Heart right ventricle (tissue), 16 donors: ENCODE results near the gene IFT80. TPM values are rescaled to one million over a fixed set of nuclear protein-coding genes. Genes with fewer than 3 reads are reported as not detected.
A peak's percentile ranks its signal among the peaks of the same experiment; 100 is the strongest.

ENCODE experiments used
- ATAC-seq, 8 donors: fragments of 200-7000 bp; cut with Tn5 transposase; one replicate each; pipeline ENCODE4 v1.9.1; 2020; ENCODE audit warnings: mild to moderate bottlenecking in 8 of 8, moderate library complexity in 8 of 8, moderate number of reproducible peaks in 1 of 8
- DNase-seq, 2 donors: peaks; one replicate each; pipeline ENCODE4 v3.0.0-alpha.2; 2020
- H3K27ac ChIP-seq, 10 donors: fragments of 200-600 bp; sonication (generic) in 2 of 10; one replicate each; pipeline versions ENCODE4 v1.5.0 to v1.8.0; 2020 to 2022; ENCODE audit warnings: mild to moderate bottlenecking in 3 of 10
- H3K27me3 ChIP-seq, 7 donors: fragments of 200-600 bp; one replicate each; pipeline ENCODE4 v1.8.0; 2021 to 2022; ENCODE audit warnings: mild to moderate bottlenecking in 2 of 7
- H3K36me3 ChIP-seq, 9 donors: fragments of 200-600 bp; sonication (generic) in 1 of 9; one replicate each; pipeline versions ENCODE4 v1.5.0 to v1.8.0; 2020 to 2022; ENCODE audit warnings: mild to moderate bottlenecking in 2 of 9
- H3K4me1 ChIP-seq, 9 donors: fragments of 200-600 bp; sonication (generic) in 1 of 9; one replicate each; pipeline versions ENCODE4 v1.5.0 to v1.8.0; 2020 to 2022; ENCODE audit warnings: mild to moderate bottlenecking in 4 of 9
- H3K4me3 ChIP-seq, 10 donors: fragments of 200-600 bp; sonication (generic) in 2 of 10; one replicate each; pipeline versions ENCODE4 v1.5.0 to v1.8.0; 2020 to 2022; ENCODE audit warnings: mild to moderate bottlenecking in 7 of 10, moderate library complexity in 2 of 10
- H3K9me3 ChIP-seq, 11 donors: fragments of 200-600 bp in 10 of 11; sonication (generic) in 2 of 11; one replicate each; pipeline versions ENCODE4 v1.5.0 to v1.8.0; 2013 to 2022; ENCODE audit warnings: mild to moderate bottlenecking in 2 of 11, control low read depth in 1 of 11, moderate library complexity in 1 of 11
- WGBS, 2 donors: extraction: QIAGEN DNeasy Blood & Tissue Kit; methylation state at CpG; one replicate each; pipeline ENCODE4 v1.1.7; 2013; ENCODE audit warnings: inconsistent platforms in 1 of 2; 5-methylcytosine and 5-hydroxymethylcytosine counted together
- intact Hi-C, 10 donors: fragments of 100-400 bp; cut with DNase I; formaldehyde crosslinking; loops; one replicate each; pipeline versions ENCODE4 v1.11.1 to v1.14.2; 2022
- microRNA-seq, 2 donors: library from miRNA; unstranded; fragments of <30 nt; microRNA quantifications; one replicate each; pipeline ENCODE4 v1.2.0, GENCODE V29; 2021
- polyA plus RNA-seq, 2 donors: library from polyadenylated mRNA; stranded (reverse); fragments of 200-250 nt; gene quantifications; one replicate each; pipeline ENCODE4 v1.2.3, GENCODE V29; 2013
- total RNA-seq, 10 donors: library from RNA; stranded (reverse); fragmentation: NEBNext Ultra II Directional in 3 of 10; extraction: Animal tissue kit (Norgen Biotek cat#: 25700) in 3 of 10; gene quantifications; one replicate each; pipeline versions ENCODE4 v1.2.1 to v1.2.4, GENCODE V29; 2021 to 2023
- TF ChIP-seq, protein P1 (sequence below), 9 donors: fragments of 200-600 bp; sonication (generic) in 2 of 9; IDR thresholded peaks; one replicate each; pipeline versions ENCODE4 v1.5.0 to v1.8.0; 2021 to 2022; ENCODE audit warnings: antibody characterized with exemption in 9 of 9, mild to moderate bottlenecking in 5 of 9, moderate library complexity in 1 of 9
- donor health status: Arrhythmogenic right ventricular cardiomyopathy.
- donor health status: ischemic (EF 13 %, LVEDD 7.1; RV severe dilation, severe dysfunction).
- donor health status: healthy with polysubstance abuse.
- donor health status: DM: no; HTN: yes; CAD: no.
- donor health status: DM: no; HTN: no; CAD: no.
- donor health status: ischemic (EF 25% LVEDD 6.9; RV normal size, moderate dysfunction).
- donor health status: ischemic (EF 25% LVEDD 5.7; RV mildly dilated, moderate dysfunction).
- donor health status: healthy.
- donor health status: DM: yes; HTN: yes; CAD: no.
- donor health status: Ischemic cardiomyopathy.
- donor health status: ischemic (EF 35%, LVEDD 5.7; RV mildly dilated, moderate dysfunction).
- donor health status: nonischemic (EF 11% LVEDD 7.7; RV severe dilation, severe dysfunction).
- donor health status: DM: yes; HTN: yes; CAD: no.
- donor health status: PGD.
- donor health status: ischemic (EF 29% LVEDD 5.4; RV normal size, mild dysfunction).
- donor health status: nonischemic (EF 23%, LVEDD 6.1; RV moderate dilation, normal function).

IFT80 gene
- total and polyA plus RNA-seq, 12 donors: 5.3 to 16.3 (median 14.2) TPM

- Histone ChIP-seq H3K27ac (no peak overlapping the region), H3K9me3 (no peaks in the 10 kb centered on the region), H3K27me3 (peaks cover 0 to 48% (median 14%) of the 10 kb centered on the region in 7 donors), H3K4me3 (no peak overlapping the region), H3K36me3 (no peaks in the 10 kb centered on the region), H3K4me1 (no peaks in the 10 kb centered on the region)
- TF ChIP-seq, protein P1, sequence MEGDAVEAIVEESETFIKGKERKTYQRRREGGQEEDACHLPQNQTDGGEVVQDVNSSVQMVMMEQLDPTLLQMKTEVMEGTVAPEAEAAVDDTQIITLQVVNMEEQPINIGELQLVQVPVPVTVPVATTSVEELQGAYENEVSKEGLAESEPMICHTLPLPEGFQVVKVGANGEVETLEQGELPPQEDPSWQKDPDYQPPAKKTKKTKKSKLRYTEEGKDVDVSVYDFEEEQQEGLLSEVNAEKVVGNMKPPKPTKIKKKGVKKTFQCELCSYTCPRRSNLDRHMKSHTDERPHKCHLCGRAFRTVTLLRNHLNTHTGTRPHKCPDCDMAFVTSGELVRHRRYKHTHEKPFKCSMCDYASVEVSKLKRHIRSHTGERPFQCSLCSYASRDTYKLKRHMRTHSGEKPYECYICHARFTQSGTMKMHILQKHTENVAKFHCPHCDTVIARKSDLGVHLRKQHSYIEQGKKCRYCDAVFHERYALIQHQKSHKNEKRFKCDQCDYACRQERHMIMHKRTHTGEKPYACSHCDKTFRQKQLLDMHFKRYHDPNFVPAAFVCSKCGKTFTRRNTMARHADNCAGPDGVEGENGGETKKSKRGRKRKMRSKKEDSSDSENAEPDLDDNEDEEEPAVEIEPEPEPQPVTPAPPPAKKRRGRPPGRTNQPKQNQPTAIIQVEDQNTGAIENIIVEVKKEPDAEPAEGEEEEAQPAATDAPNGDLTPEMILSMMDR (IDR thresholded peaks at IDR 0.05): no peak
- intact Hi-C loops: no loop called here
- DNase-seq (no peak), ATAC-seq (no peak)
- WGBS, 2 donors: 52 to 63% methylated on average over 4 of the region's 4 CpGs
Measured at GRCh38 chr3:160217675-160218074, 181.3 kb downstream of the IFT80 start.

DNA sequence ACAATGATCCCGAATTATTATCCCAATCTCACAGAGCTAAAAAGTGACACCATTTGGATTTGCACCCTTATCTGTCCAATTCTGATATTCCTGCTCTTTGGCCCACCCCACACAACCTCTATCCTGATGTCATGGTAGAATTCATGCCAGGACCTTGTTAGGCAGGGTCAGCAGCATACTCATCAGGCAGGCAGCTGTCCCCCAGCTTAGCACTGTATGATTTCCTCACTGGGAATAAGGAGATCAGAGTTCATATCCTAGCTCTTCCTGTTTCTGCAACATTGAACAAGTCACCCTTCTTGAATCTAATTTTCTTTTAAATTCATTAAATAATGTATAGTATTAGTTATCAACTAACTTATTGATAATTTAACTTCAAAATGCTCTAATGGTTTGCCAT is 185.8 kb downstream of the IFT80 start:
- intact Hi-C loops: no loop called here
- TF ChIP-seq, protein P1 (IDR thresholded peaks at IDR 0.05): no peak
- no peak overlapping the region for H3K27ac ChIP-seq
- peaks cover 0 to 7% (median 0%) of the 10 kb centered on the region in 9 donors for H3K4me1 ChIP-seq
- no peaks in the 10 kb centered on the region for H3K36me3 ChIP-seq
- no peaks in the 10 kb centered on the region for H3K9me3 ChIP-seq
- ATAC-seq: no peak
- H3K4me3 ChIP-seq: no peak overlapping the region
- peaks cover 0 to 42% (median 25%) of the 10 kb centered on the region in 7 donors for H3K27me3 ChIP-seq
- WGBS, 2 donors: 81 to 82% methylated on average over 1 of the region's 1 CpG
- no peak for DNase-seq

- TF ChIP-seq, protein P1 (IDR thresholded peaks at IDR 0.05): peak in 2 of 9 donors; percentile 9 to 30
- 88 to 90% methylated on average over 1 of the region's 1 CpG for WGBS, 2 donors
- Histone ChIP-seq H3K27me3 (peaks cover 0 to 22% (median 4%) of the 10 kb centered on the region in 7 donors), H3K4me1 (peaks cover 0 to 7% (median 0%) of the 10 kb centered on the region in 9 donors), H3K36me3 (no peaks in the 10 kb centered on the region), H3K4me3 (no peak overlapping the region), H3K9me3 (no peaks in the 10 kb centered on the region), H3K27ac (no peak overlapping the region)
- DNase-seq (no peak), ATAC-seq (no peak)
- intact Hi-C loops: no loop called here
Measured at GRCh38 chr3:160210799-160211221, 188.2 kb downstream of the IFT80 start.

DNA sequence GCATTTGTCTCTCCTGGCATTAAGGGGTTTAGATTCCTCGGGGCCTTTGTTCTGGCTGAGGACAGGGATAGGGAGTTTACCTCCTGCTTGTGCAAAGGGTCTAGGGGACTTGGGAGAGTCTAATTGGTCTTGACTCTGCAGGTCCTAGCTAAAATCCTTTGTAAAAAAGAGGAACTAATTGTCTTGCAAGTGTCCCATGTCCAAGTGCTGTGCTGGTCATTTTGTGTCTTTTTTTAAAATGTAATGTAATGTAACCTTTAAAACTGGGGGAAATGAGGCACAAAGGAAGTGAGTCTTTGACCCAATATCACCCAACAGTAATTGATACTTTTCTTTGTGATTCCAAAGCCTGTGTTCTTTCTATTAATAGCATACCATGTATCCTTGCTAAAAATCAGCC is 188.7 kb downstream of the IFT80 start:
- TF ChIP-seq, protein P1 (IDR thresholded peaks at IDR 0.05): no peak
- no peak for ATAC-seq

More for the DNA sequence above, 188.7 kb downstream of the IFT80 start:
- no peak for DNase-seq
- intact Hi-C loops: no loop called here
- H3K27me3 ChIP-seq: peaks cover 0 to 19% (median 4%) of the 10 kb centered on the region in 7 donors
- no peak overlapping the region for H3K27ac ChIP-seq
- H3K4me3 ChIP-seq: no peak overlapping the region
- 90 to 94% methylated on average over 1 of the region's 1 CpG for WGBS, 2 donors
- no peaks in the 10 kb centered on the region for H3K9me3 ChIP-seq
- H3K36me3 ChIP-seq: no peaks in the 10 kb centered on the region
- H3K4me1 ChIP-seq: peaks cover 0 to 7% (median 0%) of the 10 kb centered on the region in 9 donors

Small RNAs within 50 kb of the gene (microRNA-seq; reads per million reads assigned to microRNA genes)
- 834 to 1,516 reads per million in 2 donors for gene MIR15B
- gene MIR16-2: 237 to 405 reads per million in 2 donors

Other genes starting within 250 kb of the IFT80 start
- under 1 TPM in 8 of 10 donors, not detected in 2; 0.09 to 0.70 (median 0.19) TPM for gene C3orf80, start 173.8 kb downstream of the IFT80 start, total RNA-seq
- under 1 TPM in 1 of 2 donors, not detected in 1; 0.10 TPM for gene C3orf80, start 173.8 kb downstream of the IFT80 start, polyA plus RNA-seq
- 10 to 100 TPM; 10.6 to 36.2 (median 17.3) TPM for gene SMC4, start 425 bp upstream of the IFT80 start, total RNA-seq
- gene SMC4, start 425 bp upstream of the IFT80 start, polyA plus RNA-seq: 10 to 100 TPM in 1 of 2 donors, 1 to 10 TPM in 1; 8.9 to 38.6 TPM
- 1 to 10 TPM in 1 of 10 donors, under 1 TPM in 8, not detected in 1; 0.10 to 2.8 (median 0.60) TPM for gene TRIM59, start 50.6 kb upstream of the IFT80 start, total RNA-seq
- under 1 TPM; 0.15 to 0.25 TPM for gene TRIM59, start 50.6 kb upstream of the IFT80 start, polyA plus RNA-seq
- 100 to 1,000 TPM; 110 to 190 (median 151) TPM for gene KPNA4, start 166.3 kb upstream of the IFT80 start, total RNA-seq
- gene KPNA4, start 166.3 kb upstream of the IFT80 start, polyA plus RNA-seq: 10 to 100 TPM; 21.6 to 21.7 TPM